Subcutaneous abdominal adipose tissue (tissue), 5 donors: ENCODE results near the gene KRTAP10-9.
A peak's percentile ranks its signal among the peaks of the same experiment; 100 is the strongest.
"Not testable (repeated sequence)": the region's sequence is repeated elsewhere in the genome, so short reads cannot be mapped to it uniquely, and the experiment has no call there.

ENCODE experiments used
- H3K27ac ChIP-seq: one replicate; pipeline ENCODE4 v1.7.0; 2013; ENCODE audit warnings: low read depth, mild to moderate bottlenecking, inconsistent platforms, low read length, moderate library complexity
- H3K27me3 ChIP-seq, 5 donors: one replicate each; pipeline ENCODE4 v1.7.0; 2013; ENCODE audit warnings: low read length in 5 of 5, inconsistent platforms in 1 of 5; ENCODE audit not compliant: control insufficient read depth in 5 of 5, insufficient read depth in 4 of 5
- H3K36me3 ChIP-seq, 5 donors: one replicate each; pipeline ENCODE4 v1.7.0; 2013; ENCODE audit warnings: low read length in 5 of 5; ENCODE audit not compliant: control insufficient read depth in 5 of 5, insufficient read depth in 5 of 5
- H3K4me1 ChIP-seq, 5 donors: one replicate each; pipeline ENCODE4 v1.7.0; 2013; ENCODE audit warnings: low read length in 5 of 5, mild to moderate bottlenecking in 3 of 5, moderate library complexity in 1 of 5; ENCODE audit not compliant: control insufficient read depth in 5 of 5, insufficient read depth in 5 of 5
- H3K4me3 ChIP-seq, 5 donors: one replicate each; pipeline ENCODE4 v1.7.0; 2013; ENCODE audit warnings: low read length in 5 of 5, low read depth in 1 of 5
- H3K9ac ChIP-seq, 5 donors: one replicate each; pipeline ENCODE4 v1.7.0; 2013; ENCODE audit warnings: low read length in 5 of 5, mild to moderate bottlenecking in 4 of 5, moderate library complexity in 3 of 5
- H3K9me3 ChIP-seq, 5 donors: one replicate each; pipeline ENCODE4 v1.7.0; 2013; ENCODE audit warnings: low read length in 5 of 5; ENCODE audit not compliant: control insufficient read depth in 5 of 5
- donor health status: healthy.
- donor health status: healthy.
- donor health status: healthy.
- donor health status: healthy.
- donor health status: healthy.

Gene KRTAP10-9

DNA sequence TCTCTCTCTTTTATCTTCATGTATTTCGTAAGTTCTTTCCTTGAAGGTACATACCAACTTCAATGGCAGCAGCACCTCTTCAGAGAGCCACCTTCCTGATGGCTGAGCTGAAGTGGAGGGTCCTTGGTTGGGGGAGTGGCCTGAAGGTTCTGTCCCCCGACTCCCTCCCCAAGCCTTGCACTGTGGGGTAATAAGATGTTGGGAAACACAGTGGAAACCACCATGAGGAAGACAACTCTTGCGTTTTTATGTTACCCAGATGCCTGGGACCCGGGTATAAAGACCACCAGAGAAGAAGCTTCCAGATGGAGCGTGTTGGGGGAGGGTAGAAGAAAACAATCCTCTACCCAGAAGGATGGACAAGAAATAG, 31.6 kb downstream of the KRTAP10-9 start:
- Histone ChIP-seq H3K27me3 (peaks cover 4 to 21% (median 14%) of the 10 kb centered on the region in 5 donors), H3K36me3 (no peaks in the 10 kb centered on the region), H3K27ac (no peak overlapping the region), H3K4me1 (peaks cover 0 to 22% (median 5%) of the 10 kb centered on the region in 5 donors), H3K4me3 (no peak overlapping the region), H3K9me3 (peaks cover 0 to 12% (median 11%) of the 10 kb centered on the region in 5 donors), H3K9ac (no peak overlapping the region)

DNA sequence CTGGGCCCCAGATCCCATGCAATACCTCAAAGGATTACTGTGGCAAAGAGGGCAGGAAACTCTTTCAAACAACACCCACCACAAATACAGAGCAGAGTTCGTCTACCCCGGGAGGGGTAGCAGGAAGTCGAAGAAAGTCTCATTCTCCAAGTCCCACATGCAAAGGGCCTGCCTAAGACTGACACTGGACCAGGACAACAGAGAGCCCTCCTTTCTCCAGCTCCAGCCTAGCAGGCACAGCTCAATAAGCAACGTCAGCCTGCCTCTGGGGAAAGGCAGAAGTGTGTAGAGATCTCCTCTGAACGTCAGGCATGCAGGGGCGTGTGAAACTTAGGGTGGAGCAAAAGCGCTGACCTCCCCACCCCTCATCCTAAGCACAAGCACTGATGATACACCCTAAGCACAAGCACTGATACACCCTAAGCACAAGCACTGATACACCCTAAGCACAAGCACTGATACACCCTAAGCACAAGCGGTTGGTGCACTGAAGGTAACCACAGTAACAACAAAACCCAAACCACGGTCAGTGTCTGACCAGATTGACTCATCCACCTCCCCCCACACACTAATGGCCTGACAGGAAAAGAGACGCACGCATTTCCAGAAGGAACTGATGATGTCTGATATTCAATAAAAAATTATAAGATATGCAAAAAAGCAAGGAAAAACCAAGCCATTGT, 32.2 kb downstream of the KRTAP10-9 start:
- Histone ChIP-seq H3K4me1 (peaks cover 0 to 22% (median 5%) of the 10 kb centered on the region in 5 donors), H3K4me3 (no peak overlapping the region), H3K27ac (no peak overlapping the region), H3K9me3 (peaks cover 0 to 12% (median 11%) of the 10 kb centered on the region in 5 donors), H3K9ac (no peak overlapping the region), H3K36me3 (no peaks in the 10 kb centered on the region), H3K27me3 (peaks cover 4 to 20% (median 12%) of the 10 kb centered on the region in 5 donors)

DNA sequence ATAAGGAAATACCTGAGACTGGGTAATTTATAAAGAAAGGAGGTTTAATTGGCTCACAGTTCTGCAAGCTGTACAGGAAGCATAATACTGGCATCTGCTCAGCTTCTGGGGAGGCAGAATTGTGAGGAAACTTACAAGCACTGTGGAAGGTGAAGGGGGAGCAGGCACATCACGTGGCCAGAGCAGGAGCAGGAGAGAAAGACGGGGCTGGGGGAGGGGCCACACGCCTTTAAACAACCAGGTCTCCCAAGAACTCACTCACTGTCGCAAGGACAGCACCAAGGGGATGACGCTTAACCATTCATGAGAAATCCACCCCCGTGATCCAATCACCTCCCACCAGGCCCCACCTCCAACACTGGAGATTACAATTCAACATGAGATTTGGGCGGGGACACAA, 34.7 kb downstream of the KRTAP10-9 start:
- peaks cover 0 to 22% (median 5%) of the 10 kb centered on the region in 5 donors for H3K4me1 ChIP-seq
- not testable (repeated sequence) for H3K36me3 ChIP-seq

DNA sequence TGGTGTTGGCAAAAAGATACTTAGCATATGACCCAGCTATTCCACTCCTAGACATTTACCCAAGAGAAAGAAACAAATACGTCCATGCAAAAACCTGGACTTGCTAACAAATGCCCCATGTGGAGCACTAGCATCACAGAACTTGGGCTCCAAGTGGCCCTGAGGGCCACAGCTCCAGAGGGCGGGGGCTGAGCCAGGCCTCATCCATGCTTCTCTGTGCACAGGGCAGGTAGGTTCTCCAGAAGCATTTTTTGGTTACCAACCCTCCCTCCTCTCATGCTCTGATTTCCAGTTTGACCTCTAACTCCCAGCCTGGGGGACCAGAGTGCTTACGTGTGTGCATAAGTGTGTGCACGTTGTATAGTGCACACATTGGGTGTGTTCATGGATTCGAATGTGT, 37.8 kb downstream of the KRTAP10-9 start:
- no peak overlapping the region for H3K27ac ChIP-seq
- no peak overlapping the region for H3K9ac ChIP-seq

More for the DNA sequence above, 34.7 kb downstream of the KRTAP10-9 start:
- H3K27ac ChIP-seq, H3K9ac ChIP-seq, H3K9me3 ChIP-seq, H3K4me3 ChIP-seq: not testable (repeated sequence)
- peaks cover 4 to 14% (median 13%) of the 10 kb centered on the region in 5 donors for H3K27me3 ChIP-seq

DNA sequence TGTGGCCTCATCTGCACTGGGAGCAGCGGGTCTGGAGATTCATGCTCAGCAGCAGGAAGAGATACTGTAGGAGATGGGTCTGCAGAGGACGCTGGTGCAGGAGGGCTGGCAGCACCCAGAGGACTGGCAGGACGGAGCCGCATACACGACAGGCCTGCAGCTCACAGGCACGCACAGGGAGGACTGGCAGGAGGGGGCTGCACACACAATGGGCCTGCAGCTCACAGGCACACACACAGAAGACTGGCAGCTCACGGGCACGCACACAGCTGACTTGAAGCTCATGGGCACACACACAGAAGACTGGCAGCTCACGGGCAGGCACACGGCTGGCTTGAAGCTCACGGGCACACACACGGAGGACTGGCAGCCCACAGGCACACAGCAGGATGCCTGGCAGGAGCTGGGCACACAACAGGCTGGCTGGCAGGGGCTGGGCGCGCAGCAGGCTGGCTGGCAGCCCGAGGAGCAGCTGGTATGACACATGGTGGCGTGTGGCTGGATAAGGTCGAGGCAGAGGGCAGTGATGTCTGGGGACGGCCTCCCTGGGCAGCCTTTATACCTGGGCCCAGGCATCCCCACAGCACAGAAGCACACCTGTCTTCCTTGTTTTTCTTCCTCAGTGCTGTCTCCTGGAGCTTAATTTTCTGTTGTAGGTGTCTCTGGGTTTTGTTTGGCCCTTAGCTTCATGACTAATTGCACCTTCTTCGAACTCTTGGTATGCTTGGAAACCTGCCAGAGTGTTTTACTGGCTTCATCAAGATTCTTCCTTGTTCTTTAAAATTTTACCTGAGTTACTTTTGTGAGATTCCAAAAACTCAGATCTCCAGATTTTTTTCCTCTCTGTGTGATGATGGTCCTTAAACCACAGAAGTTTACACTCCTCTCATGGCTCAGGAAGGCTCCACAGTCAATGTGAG, 39.8 kb downstream of the KRTAP10-9 start, which contains the start of gene KRTAP12-2:
Gene KRTAP12-2, minus strand, starts transcription at position 527 of the 920 bp plus-strand sequence. Its CDS starts 41 bp downstream, at position 486.
- H3K36me3 ChIP-seq: no peaks in the 10 kb centered on the region
- H3K4me1 ChIP-seq: no peaks in the 10 kb centered on the region
- peaks cover 0 to 14% (median 13%) of the 10 kb centered on the region in 5 donors for H3K9me3 ChIP-seq
- no peak within 1 kb of the TSS for H3K4me3 ChIP-seq
- H3K9ac ChIP-seq: no peak within 1 kb of the TSS
- no peak within 1 kb of the TSS for H3K27ac ChIP-seq
- H3K27me3 ChIP-seq: peaks cover 0 to 15% (median 5%) of the 10 kb centered on the region in 5 donors

More for the DNA sequence above, 37.8 kb downstream of the KRTAP10-9 start:
- Histone ChIP-seq H3K36me3 (no peaks in the 10 kb centered on the region), H3K4me1 (no peaks in the 10 kb centered on the region), H3K27me3 (peaks cover 0 to 8% (median 2%) of the 10 kb centered on the region in 5 donors), H3K4me3 (no peak overlapping the region), H3K9me3 (peaks cover 0 to 5% (median 3%) of the 10 kb centered on the region in 5 donors)

DNA sequence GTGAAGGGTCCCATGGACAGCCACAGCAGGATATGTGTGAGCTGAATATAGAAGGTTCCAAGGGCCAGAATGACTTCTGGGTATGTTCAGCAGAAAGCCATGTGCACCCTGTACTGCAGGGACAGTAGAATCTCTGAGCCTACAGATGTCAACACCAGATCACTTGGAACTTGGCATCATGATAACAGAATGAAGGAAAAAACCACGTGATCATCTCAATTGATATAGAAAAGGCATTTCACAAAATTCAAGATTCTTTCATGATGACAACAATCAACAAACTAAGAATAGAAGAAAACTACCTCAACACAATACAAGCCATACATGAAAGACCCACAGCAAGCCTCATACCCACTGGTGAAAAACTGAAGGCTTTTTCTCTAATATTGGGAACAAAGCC, 40.7 kb downstream of the KRTAP10-9 start:
- H3K27me3 ChIP-seq: peaks cover 0 to 15% (median 5%) of the 10 kb centered on the region in 5 donors
- H3K9ac ChIP-seq: no peak overlapping the region
- no peak overlapping the region for H3K4me3 ChIP-seq
- no peaks in the 10 kb centered on the region for H3K4me1 ChIP-seq
- peaks cover 0 to 18% (median 14%) of the 10 kb centered on the region in 5 donors for H3K9me3 ChIP-seq
- no peak overlapping the region for H3K27ac ChIP-seq
- H3K36me3 ChIP-seq: no peaks in the 10 kb centered on the region

DNA sequence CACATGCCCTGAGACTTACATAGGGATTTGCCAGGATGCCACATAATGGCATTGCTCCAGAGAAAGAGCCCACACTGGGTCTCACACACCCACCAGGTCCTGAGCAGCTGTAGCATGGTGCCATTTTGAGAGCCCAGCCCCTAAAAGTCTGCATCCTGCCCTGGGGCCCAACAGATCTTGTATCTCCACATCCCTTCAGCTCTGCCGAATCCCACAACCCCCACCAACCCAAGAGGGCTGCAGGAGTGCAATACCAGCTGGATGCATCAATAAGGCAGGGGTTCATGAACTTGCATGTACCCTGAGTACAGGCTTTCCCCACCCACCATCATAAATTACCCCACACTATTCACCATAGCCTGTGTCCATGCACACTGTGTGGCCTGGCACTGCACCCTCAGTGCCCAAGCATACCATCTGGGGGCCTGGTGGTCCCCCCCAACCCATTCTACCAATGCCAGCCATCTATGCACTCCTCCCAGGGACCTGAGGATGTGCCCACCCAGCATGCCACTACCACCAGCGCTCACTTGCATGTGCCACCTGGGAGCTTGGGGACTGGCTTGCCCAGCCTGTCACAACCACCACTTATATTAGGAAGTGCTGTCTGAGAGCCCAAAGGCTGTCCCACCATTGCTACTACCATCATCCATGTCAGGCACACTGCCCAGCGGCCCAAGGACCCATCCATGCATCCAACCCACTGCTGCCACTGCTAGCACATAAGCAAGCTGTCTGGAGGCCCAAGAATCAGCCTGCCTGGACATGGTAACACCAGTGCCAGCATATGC, 43.9 kb downstream of the KRTAP10-9 start:
- Histone ChIP-seq H3K36me3 (no peaks in the 10 kb centered on the region), H3K4me3 (peak overlapping the region in 1 of 5 donors; percentile 13), H3K9me3 (peaks cover 0 to 23% (median 9%) of the 10 kb centered on the region in 5 donors), H3K9ac (no peak overlapping the region), H3K27ac (no peak overlapping the region), H3K4me1 (no peaks in the 10 kb centered on the region), H3K27me3 (peaks cover 0 to 11% (median 5%) of the 10 kb centered on the region in 5 donors)

DNA sequence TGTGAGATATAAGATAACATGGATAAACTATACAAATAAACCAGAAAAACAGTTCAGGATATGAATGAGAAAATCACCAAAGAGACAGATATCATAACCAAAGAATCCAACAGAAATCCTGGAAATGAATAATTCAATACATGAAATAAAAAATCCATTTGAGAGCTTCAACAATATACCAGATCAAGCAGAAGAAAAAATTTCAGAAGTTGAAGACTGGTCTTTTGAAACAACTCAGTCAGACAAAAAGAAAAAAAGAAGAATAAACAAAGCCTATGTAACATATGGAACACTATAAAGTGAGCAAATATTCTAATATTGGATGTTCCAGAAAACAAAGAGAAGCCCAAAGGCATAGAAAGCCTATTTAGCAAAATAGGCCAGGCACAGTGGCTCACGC, 45.0 kb downstream of the KRTAP10-9 start:
- Histone ChIP-seq H3K4me1 (no peaks in the 10 kb centered on the region), H3K27me3 (peaks cover 0 to 11% (median 0%) of the 10 kb centered on the region in 5 donors), H3K9ac (no peak overlapping the region), H3K36me3 (no peaks in the 10 kb centered on the region), H3K4me3 (no peak overlapping the region), H3K27ac (no peak overlapping the region), H3K9me3 (peaks cover 0 to 23% (median 9%) of the 10 kb centered on the region in 5 donors)

DNA sequence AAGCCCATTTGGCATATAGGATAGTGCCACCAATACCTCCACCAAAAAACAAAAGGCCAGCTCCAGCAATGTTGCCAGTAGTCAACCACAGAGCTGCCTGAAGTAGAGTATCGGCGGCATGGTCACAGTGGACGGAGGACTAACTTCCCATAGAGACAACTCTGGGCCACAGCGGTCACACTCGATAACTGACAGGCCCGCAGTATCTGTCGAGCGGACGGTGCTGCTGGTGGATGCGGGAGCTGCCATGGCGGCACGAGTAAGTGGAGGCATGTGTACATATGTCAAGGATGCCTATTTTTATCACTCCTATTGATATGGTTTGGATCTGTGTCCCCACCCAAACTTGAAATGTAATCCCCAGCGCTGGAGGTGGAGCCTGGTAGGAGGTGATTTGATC, 51.0 kb downstream of the KRTAP10-9 start:
- Histone ChIP-seq H3K9ac (no peak overlapping the region), H3K4me1 (no peaks in the 10 kb centered on the region), H3K27ac (no peak overlapping the region), H3K36me3 (no peaks in the 10 kb centered on the region), H3K27me3 (peaks cover 0 to 5% (median 4%) of the 10 kb centered on the region in 5 donors), H3K4me3 (no peak overlapping the region), H3K9me3 (peaks cover 0 to 4% (median 0%) of the 10 kb centered on the region in 5 donors)
